IMR-90 (cell line): ENCODE measurements around the gene ALAS1. TPM values are rescaled to one million over a fixed set of nuclear protein-coding genes. Genes with fewer than 3 reads are reported as not detected.

Source experiments
- ATAC-seq: fragments of 200-7000 bp; cut with Tn5 transposase; 2 replicates; pipeline ENCODE4 v1.9.1; 2020; ENCODE audit warnings: low read depth, mild to moderate bottlenecking, moderate library complexity
- BruUV-seq: library from RNA; stranded (reverse); fragments of 400-500 nt; replicated peaks from 2 replicates; lab custom pipeline; 2021; lab: Mats Ljungman, UMichigan
- CTCF ChIA-PET: fragments of 300-600 bp; formaldehyde crosslinking; extraction: SDS; loops from one replicate; lab custom pipeline; 2021; ENCODE audit warnings: antibody characterized with exemption; lab: Yijun Ruan, JAX
- POLR2A ChIA-PET: fragments of 300-600 bp; sonication (Branson Sonifier 250); formaldehyde crosslinking; loops from one replicate; lab custom pipeline; 2022; ENCODE audit warnings: antibody characterized with exemption; ENCODE audit not compliant: unreplicated experiment; lab: Charles Lee
- DNase-seq: peaks from one replicate; pipeline ENCODE4 v3.0.0; 2013
- H2AFZ ChIP-seq: replicated peaks from 2 replicates; pipeline ENCODE3; 2013; ENCODE audit warnings: low read length, mild to moderate bottlenecking; ENCODE audit not compliant: poor library complexity
- H2AK5ac ChIP-seq: 2 replicates; pipeline ENCODE4 v1.6.1; 2013; ENCODE audit warnings: low read depth, low read length, inconsistent platforms
- H2AK9ac ChIP-seq: replicated peaks from 2 replicates; pipeline ENCODE3; 2013; ENCODE audit warnings: mild to moderate bottlenecking, low read depth, low read length, moderate library complexity; ENCODE audit not compliant: poor library complexity
- H2BK120ac ChIP-seq: 2 replicates; pipeline ENCODE4 v1.6.1; 2013; ENCODE audit warnings: low read depth, low read length, inconsistent platforms
- H2BK15ac ChIP-seq: 3 replicates; pipeline ENCODE4 v1.6.1; 2013; ENCODE audit warnings: low read depth, low read length, inconsistent platforms
- H2BK20ac ChIP-seq: 2 replicates; pipeline ENCODE4 v1.6.1; 2013; ENCODE audit warnings: low read depth, mild to moderate bottlenecking, inconsistent platforms, low read length, moderate library complexity
- H2BK5ac ChIP-seq: 2 replicates; pipeline ENCODE4 v1.6.1; 2013; ENCODE audit warnings: mild to moderate bottlenecking, low read depth, low read length, inconsistent platforms; ENCODE audit not compliant: poor library complexity, severe bottlenecking
- H3K14ac ChIP-seq: replicated peaks from 2 replicates; pipeline ENCODE4 v1.6.1; 2013; ENCODE audit warnings: low read depth, low read length, inconsistent platforms
- H3K18ac ChIP-seq: 2 replicates; pipeline ENCODE4 v1.6.1; 2013; ENCODE audit warnings: low read depth, low read length, control low read depth
- H3K23ac ChIP-seq: 2 replicates; pipeline ENCODE4 v1.6.1; 2013; ENCODE audit warnings: low read depth, low read length, inconsistent platforms
- H3K27ac ChIP-seq: 2 replicates; pipeline ENCODE4 v1.5.1; 2013; ENCODE audit warnings: mild to moderate bottlenecking, control low read depth, low read length; ENCODE audit not compliant: insufficient read depth
- H3K27me3 ChIP-seq: 2 replicates; pipeline ENCODE4 v1.6.1; 2013; ENCODE audit warnings: low read length; ENCODE audit not compliant: control insufficient read depth, insufficient read depth
- H3K36me3 ChIP-seq: 2 replicates; pipeline ENCODE4 v1.6.1; 2013; ENCODE audit warnings: low read length, mixed read lengths; ENCODE audit not compliant: control insufficient read depth, insufficient read depth
- H3K4ac ChIP-seq: 2 replicates; pipeline ENCODE4 v1.6.1; 2013; ENCODE audit warnings: low read depth, low read length, inconsistent platforms
- H3K4me1 ChIP-seq: 2 replicates; pipeline ENCODE4 v1.6.1; 2013; ENCODE audit warnings: low read length, mixed read lengths; ENCODE audit not compliant: control insufficient read depth, insufficient read depth
- H3K4me2 ChIP-seq: 2 replicates; pipeline ENCODE4 v1.6.1; 2013; ENCODE audit warnings: low read depth, mild to moderate bottlenecking, control low read depth, low read length, moderate library complexity
- H3K4me3 ChIP-seq: 2 replicates; pipeline ENCODE4 v1.5.1; 2013; ENCODE audit warnings: low read depth, mild to moderate bottlenecking, control low read depth, low read length, moderate library complexity; ENCODE audit not compliant: insufficient read depth
- H3K56ac ChIP-seq: 2 replicates; pipeline ENCODE4 v1.6.1; 2013; ENCODE audit warnings: low read length, inconsistent platforms; ENCODE audit not compliant: insufficient read depth; ENCODE audit errors: extremely low read depth
- H3K79me1 ChIP-seq, 2 experiments: 2 replicates each; pipeline ENCODE4 v1.6.1; 2013; ENCODE audit warnings: low read length in 2 of 2, inconsistent platforms in 1 of 2, low read depth in 1 of 2
- H3K9ac ChIP-seq: 2 replicates; pipeline ENCODE4 v1.6.1; 2013; ENCODE audit warnings: low read depth, low read length, control low read depth
- H3K9me1 ChIP-seq: 2 replicates; pipeline ENCODE4 v1.6.1; 2013; ENCODE audit warnings: low read length, inconsistent platforms; ENCODE audit not compliant: insufficient read depth
- H3K9me3 ChIP-seq: 2 replicates; pipeline ENCODE4 v1.6.1; 2013; ENCODE audit warnings: low read length; ENCODE audit not compliant: control insufficient read depth, insufficient read depth
- H4K20me1 ChIP-seq: 2 replicates; pipeline ENCODE4 v1.6.1; 2013; ENCODE audit warnings: low read length, inconsistent platforms; ENCODE audit not compliant: insufficient read depth
- H4K5ac ChIP-seq: 2 replicates; pipeline ENCODE4 v1.6.1; 2013; ENCODE audit warnings: mild to moderate bottlenecking, low read depth, low read length, control low read depth
- H4K8ac ChIP-seq, 2 experiments: 2 replicates each; pipeline ENCODE4 v1.6.1; 2013; ENCODE audit warnings: low read depth in 2 of 2, low read length in 2 of 2, control low read depth in 1 of 2, inconsistent platforms in 1 of 2
- H4K91ac ChIP-seq: 2 replicates; pipeline ENCODE4 v1.6.1; 2013; ENCODE audit warnings: low read depth, low read length, inconsistent platforms; ENCODE audit not compliant: insufficient read depth
- ELK1 ChIP-seq: fragments of 150-350 bp; IDR thresholded peaks from 2 replicates; pipeline ENCODE4 v1.6.1; 2016; ENCODE audit warnings: low read depth, mild to moderate bottlenecking, low read length, moderate library complexity, borderline replicate concordance
- MAFK ChIP-seq: IDR thresholded peaks from 2 replicates; pipeline ENCODE4 v1.6.1; 2012; ENCODE audit warnings: low read depth, low read length, improper control_type of control experiment
- RAD21 ChIP-seq: IDR thresholded peaks from 2 replicates; pipeline ENCODE4 v1.6.1; 2012; ENCODE audit warnings: low read length, improper control_type of control experiment
- SMC3 ChIP-seq: fragments of 150-350 bp; IDR thresholded peaks from 2 replicates; pipeline ENCODE4 v1.6.1; 2016; ENCODE audit warnings: low read depth, mild to moderate bottlenecking, antibody characterized with exemption, low read length, moderate library complexity
- WGBS, 2 experiments: methylation state at CpG; one replicate each; pipeline versions ENCODE4 v1.1.5 to v1.1.7; 2013; ENCODE audit warnings: missing lambda C conversion rate in 2 of 2; ENCODE audit not compliant: insufficient read length in 1 of 2; ENCODE audit errors: extremely low coverage in 2 of 2; 5-methylcytosine and 5-hydroxymethylcytosine counted together
- dilution Hi-C: fragments of 300-500 bp; cut with HindIII; formaldehyde crosslinking; loops from one replicate; pipeline ENCODE4 v1.14.3; 2018; ENCODE audit warnings: low sequenced_read_pairs; ENCODE audit not compliant: unreplicated experiment
- in situ Hi-C: fragments of 300-500 bp; cut with MboI; formaldehyde crosslinking; loops from 3 replicates; pipeline ENCODE4 v1.14.3; 2019; ENCODE audit warnings: low sequenced_read_pairs, inconsistent platforms, mixed read lengths
- intact Hi-C: fragments of 100-400 bp; cut with micrococcal nuclease; formaldehyde crosslinking; loops from 2 replicates; pipeline ENCODE4 v1.10.0; 2022
- polyA plus RNA-seq, 3 experiments: library from polyadenylated mRNA; depleted of rRNA; stranded (reverse); fragments of >200 nt; gene quantifications; 2 replicates each; pipeline ENCODE4 v1.2.3, GENCODE V29; 2012; ENCODE audit warnings: low replicate concordance in 1 of 3
- total RNA-seq: library from RNA; depleted of rRNA; stranded (reverse); fragments of >200 nt; gene quantifications from 2 replicates; pipeline ENCODE4 v1.2.3, GENCODE V29; 2012

ALAS1 gene
- total and polyA plus RNA-seq, 2 of the 4 experiments (the other 2 are of a cell fraction), result 32.8 to 47.2 TPM

- TF ChIP-seq SMC3, result no peak
These were observed 6.5 kb downstream of the ALAS1 start (continued) for GRCh38 chr3:52204337-52205073.

DNA sequence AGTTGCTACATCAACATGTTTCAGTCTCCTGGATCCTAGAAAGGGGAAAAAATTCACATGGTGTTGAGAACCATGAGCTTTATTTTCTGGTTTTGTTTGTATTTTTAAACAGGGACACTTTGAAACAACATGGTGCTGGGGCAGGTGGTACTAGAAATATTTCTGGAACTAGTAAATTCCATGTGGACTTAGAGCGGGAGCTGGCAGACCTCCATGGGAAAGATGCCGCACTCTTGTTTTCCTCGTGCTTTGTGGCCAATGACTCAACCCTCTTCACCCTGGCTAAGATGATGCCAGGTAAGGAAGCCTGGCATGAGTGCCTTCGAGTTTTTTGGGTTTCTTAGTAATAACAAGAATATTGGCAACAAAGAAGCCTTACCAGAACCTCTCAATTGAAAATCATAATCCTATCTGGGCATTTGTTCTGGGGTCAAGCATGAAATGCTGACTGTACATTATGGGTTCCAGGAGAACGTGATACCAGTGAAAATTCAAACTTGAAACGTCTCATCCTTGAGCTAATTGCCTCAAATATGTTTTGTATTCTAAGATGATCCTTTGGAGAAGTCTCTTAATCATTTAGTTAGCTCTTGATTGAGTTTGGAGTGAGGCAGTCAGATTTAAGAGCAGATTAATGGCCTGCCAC lies 7.9 kb downstream of the ALAS1 start:
- ChIA-PET POLR2A (no interaction called here), CTCF (no interaction called here)
- Histone ChIP-seq H3K4me3 (no peak overlapping the region), H2AK5ac (no peak overlapping the region), H2BK20ac (no peak overlapping the region), H3K14ac (no peak overlapping the region), H4K8ac (no peak overlapping the region), H2BK5ac (no peak overlapping the region), H4K20me1 (peaks cover 5% of the 10 kb centered on the region; the same call in 1 of the 2 replicates), H4K5ac (no peak overlapping the region), H3K56ac (no peak overlapping the region), H3K23ac (no peak overlapping the region), H3K27me3 (no peaks in the 10 kb centered on the region), H3K4me1 (peaks cover 2% of the 10 kb centered on the region; the same call in 1 of the 2 replicates), H3K79me1 (peaks cover 21 to 46% of the 10 kb centered on the region in 2 experiments; a peak in 2 of 4 replicates), H3K36me3 (peaks cover 73% of the 10 kb centered on the region), H2BK120ac (no peak overlapping the region), H4K91ac (no peak overlapping the region), H3K4me2 (no peak overlapping the region), H3K27ac (no peak overlapping the region), H2AFZ (no peak overlapping the region), H3K18ac (no peak overlapping the region), H3K9me3 (no peaks in the 10 kb centered on the region), H3K9me1 (peaks cover 7% of the 10 kb centered on the region), H2AK9ac (no peak overlapping the region), H3K9ac (no peak overlapping the region), H2BK15ac (no peak overlapping the region), H3K4ac (no peak overlapping the region)
- 80% methylated on average over 1 of the region's 6 CpGs; no CpG with 5 or more reads in 1 of the 2 experiments for WGBS, 2 experiments
- ATAC-seq, result no peak
- in situ Hi-C loops, result no loop called here
- dilution Hi-C loops, result no loop called here
- no peak for DNase-seq
- intact Hi-C loops, result no loop called here
- BruUV-seq, result no TSS peak
- TF ChIP-seq MAFK (peak; percentile 61), ELK1 (no peak), RAD21 (no peak)
